OCI-LY7 (cell line): ENCODE measurements around the gene MYO3A.

Source experiments
- EZH2phosphoT487 ChIP-seq: fragments of 200-600 bp; sonication (generic); IDR thresholded peaks from 2 replicates; pipeline ENCODE4 v1.6.1; 2018; ENCODE audit warnings: low read depth, borderline replicate concordance, mild to moderate bottlenecking, mixed run types, antibody characterized with exemption, low read length, moderate library complexity, mixed read lengths
- TF ChIP-seq, protein P1 (sequence below): fragments of 200-600 bp; sonication (generic); conservative IDR thresholded peaks from 2 replicates; pipeline ENCODE4 v1.5.1; 2014; ENCODE audit warnings: mild to moderate bottlenecking, antibody characterized with exemption, low read length, moderate library complexity, mixed read lengths

DNA sequence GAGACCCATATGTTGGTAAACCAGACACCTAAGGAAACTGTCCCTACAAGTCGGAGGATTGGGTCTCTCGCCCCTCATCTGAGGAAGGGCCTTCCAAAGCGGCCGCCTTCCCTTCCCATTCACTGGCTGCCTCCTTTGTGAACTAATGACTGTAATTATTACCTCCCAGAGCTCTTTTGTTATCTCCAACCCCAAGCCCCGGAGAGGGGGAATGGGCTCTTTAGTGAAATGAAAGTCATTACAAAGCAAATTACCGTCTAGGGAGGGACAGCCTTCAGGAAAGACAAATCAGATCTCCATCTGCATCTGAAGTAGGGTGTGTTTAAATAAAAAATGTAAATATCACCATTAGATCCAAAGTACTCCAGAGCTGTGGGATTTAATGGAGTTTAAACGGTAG, 280.0 kb downstream of the MYO3A start:
- TF ChIP-seq, protein P1, sequence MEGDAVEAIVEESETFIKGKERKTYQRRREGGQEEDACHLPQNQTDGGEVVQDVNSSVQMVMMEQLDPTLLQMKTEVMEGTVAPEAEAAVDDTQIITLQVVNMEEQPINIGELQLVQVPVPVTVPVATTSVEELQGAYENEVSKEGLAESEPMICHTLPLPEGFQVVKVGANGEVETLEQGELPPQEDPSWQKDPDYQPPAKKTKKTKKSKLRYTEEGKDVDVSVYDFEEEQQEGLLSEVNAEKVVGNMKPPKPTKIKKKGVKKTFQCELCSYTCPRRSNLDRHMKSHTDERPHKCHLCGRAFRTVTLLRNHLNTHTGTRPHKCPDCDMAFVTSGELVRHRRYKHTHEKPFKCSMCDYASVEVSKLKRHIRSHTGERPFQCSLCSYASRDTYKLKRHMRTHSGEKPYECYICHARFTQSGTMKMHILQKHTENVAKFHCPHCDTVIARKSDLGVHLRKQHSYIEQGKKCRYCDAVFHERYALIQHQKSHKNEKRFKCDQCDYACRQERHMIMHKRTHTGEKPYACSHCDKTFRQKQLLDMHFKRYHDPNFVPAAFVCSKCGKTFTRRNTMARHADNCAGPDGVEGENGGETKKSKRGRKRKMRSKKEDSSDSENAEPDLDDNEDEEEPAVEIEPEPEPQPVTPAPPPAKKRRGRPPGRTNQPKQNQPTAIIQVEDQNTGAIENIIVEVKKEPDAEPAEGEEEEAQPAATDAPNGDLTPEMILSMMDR, result no peak
- no peak for TF ChIP-seq EZH2phosphoT487
